CD4-positive, CD25-positive, alpha-beta regulatory T cell (primary cell): Measurements from ENCODE around the gene TBC1D22A. TPM values are rescaled to one million over a fixed set of nuclear protein-coding genes. Genes with fewer than 3 reads are reported as not detected.

Experiments used
- ATAC-seq, 2 donors: fragments of 150-1000 bp; cut with Tn5 transposase; one replicate each; pipeline ENCODE4 v1.10.0; 2021; ENCODE audit warnings: low read depth in 2 of 2, moderate number of reproducible peaks in 2 of 2, moderate library complexity in 1 of 2
- DNase-seq, 3 donors: peaks; one replicate each; pipeline versions ENCODE4 v3.0.0 to v3.0.0-alpha.2; 2012 to 2022; ENCODE audit warnings: mixed read lengths in 1 of 3
- H3K27ac ChIP-seq: one replicate; pipeline ENCODE4 v1.7.0; 2013; ENCODE audit warnings: mild to moderate bottlenecking, low read length; ENCODE audit not compliant: insufficient read depth, poor library complexity, severe bottlenecking
- H3K27me3 ChIP-seq: one replicate; pipeline ENCODE4 v1.7.0; 2013; ENCODE audit warnings: low read length; ENCODE audit not compliant: control insufficient read depth, insufficient read depth
- H3K36me3 ChIP-seq: one replicate; pipeline ENCODE4 v1.7.0; 2013; ENCODE audit warnings: mild to moderate bottlenecking, low read length, moderate library complexity; ENCODE audit not compliant: control insufficient read depth, insufficient read depth
- H3K4me1 ChIP-seq: 2 replicates; pipeline ENCODE4 v1.7.0; 2013; ENCODE audit warnings: mild to moderate bottlenecking, low read length; ENCODE audit not compliant: insufficient read depth, control insufficient read depth, poor library complexity, severe bottlenecking
- H3K4me3 ChIP-seq: one replicate; pipeline ENCODE4 v1.7.0; 2013; ENCODE audit warnings: low read depth, mild to moderate bottlenecking, low read length, moderate library complexity
- H3K9me3 ChIP-seq, 2 experiments: 1 replicate in 1 of 2; 2 replicates in 1 of 2; pipeline ENCODE4 v1.7.0; 2013; ENCODE audit warnings: low read length in 2 of 2, mild to moderate bottlenecking in 1 of 2, moderate library complexity in 1 of 2; ENCODE audit not compliant: control insufficient read depth in 2 of 2
- H3K27ac Mint-ChIP-seq, 3 donors: one replicate each; pipeline ENCODE4 v1.8.0; 2020 to 2022; ENCODE audit warnings: mild to moderate bottlenecking in 3 of 3, mixed read lengths in 3 of 3, moderate library complexity in 2 of 3
- H3K27me3 Mint-ChIP-seq: one replicate; pipeline ENCODE4 v1.8.0; 2022; ENCODE audit warnings: mild to moderate bottlenecking, mixed read lengths
- H3K36me3 Mint-ChIP-seq: one replicate; pipeline ENCODE4 v1.8.0; 2020; ENCODE audit warnings: mixed read lengths
- H3K4me1 Mint-ChIP-seq, 4 donors: one replicate each; pipeline ENCODE4 v1.8.0; 2020 to 2022; ENCODE audit warnings: mixed read lengths in 4 of 4, mild to moderate bottlenecking in 1 of 4
- H3K4me3 Mint-ChIP-seq, 4 donors: one replicate each; pipeline ENCODE4 v1.8.0; 2020 to 2022; ENCODE audit warnings: mild to moderate bottlenecking in 4 of 4, mixed read lengths in 4 of 4, moderate library complexity in 3 of 4
- H3K9me3 Mint-ChIP-seq, 7 donors: one replicate each; pipeline ENCODE4 v1.8.0; 2020 to 2022; ENCODE audit warnings: mixed read lengths in 7 of 7, mild to moderate bottlenecking in 3 of 7, moderate library complexity in 2 of 7
- polyA plus RNA-seq, 4 donors: library from polyadenylated mRNA; unstranded; fragments of 300-500 nt; fragmentation: Illumina TruSeq; gene quantifications; one replicate each; pipeline ENCODE4 v1.2.3, GENCODE V29; 2021
- total RNA-seq: library from RNA; stranded (reverse); gene quantifications from one replicate; pipeline ENCODE4 v1.2.3, GENCODE V29; 2022

Gene TBC1D22A
- total and polyA plus RNA-seq, 5 donors from 2014 or later = 19.8 to 42.5 (median 24.3) TPM

DNA sequence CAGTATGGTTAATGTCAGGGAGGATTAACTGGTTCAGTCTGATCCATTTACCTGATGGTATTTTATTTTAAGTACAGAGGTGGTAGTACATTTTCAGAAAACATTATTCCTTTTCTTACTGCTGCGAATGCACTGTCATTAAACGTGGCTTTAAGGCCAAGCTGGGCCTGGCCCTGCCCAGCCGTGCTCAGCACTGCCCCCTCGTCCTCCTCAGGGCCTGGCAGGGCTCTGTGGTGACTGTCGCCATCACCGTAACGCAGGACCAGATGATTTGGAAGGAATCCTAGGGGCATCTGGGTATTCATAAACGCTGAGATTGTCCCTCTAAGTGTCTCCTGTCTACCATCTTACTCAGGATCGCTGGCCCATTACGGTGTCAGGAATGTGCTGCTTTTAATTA lies 302.0 kb downstream of the TBC1D22A start:
- no peaks in the 10 kb centered on the region for H3K27me3 Mint-ChIP-seq
- no peak for ATAC-seq
- no peak overlapping the region for H3K27ac ChIP-seq
- H3K36me3 Mint-ChIP-seq = peaks cover 30% of the 10 kb centered on the region
- peaks cover 9% of the 10 kb centered on the region for H3K36me3 ChIP-seq
- peaks cover 5 to 38% (median 9%) of the 10 kb centered on the region in 4 donors for H3K4me1 Mint-ChIP-seq
- no peak overlapping the region for H3K4me3 ChIP-seq
- no peaks in the 10 kb centered on the region for H3K27me3 ChIP-seq
- H3K4me3 Mint-ChIP-seq = no peak overlapping the region
- no peak for DNase-seq
- no peaks in the 10 kb centered on the region for H3K9me3 Mint-ChIP-seq
- H3K27ac Mint-ChIP-seq = peak overlapping the region in 1 of 3 donors; percentile 32
- peaks cover 9% of the 10 kb centered on the region for H3K4me1 ChIP-seq
- no peaks in the 10 kb centered on the region for H3K9me3 ChIP-seq

GRCh38 chr22:47065756-47066615 lies 303.5 kb downstream of the TBC1D22A start:
- H3K36me3 ChIP-seq = peaks cover 7% of the 10 kb centered on the region
- peaks cover 9% of the 10 kb centered on the region for H3K4me1 ChIP-seq
- H3K9me3 ChIP-seq = no peaks in the 10 kb centered on the region
- no peaks in the 10 kb centered on the region for H3K27me3 Mint-ChIP-seq
- DNase-seq (no peak), ATAC-seq (no peak)
- H3K4me1 Mint-ChIP-seq = peaks cover 5 to 41% (median 8%) of the 10 kb centered on the region in 4 donors
- H3K27ac Mint-ChIP-seq = no peak overlapping the region
- H3K9me3 Mint-ChIP-seq = no peaks in the 10 kb centered on the region
- H3K27me3 ChIP-seq = no peaks in the 10 kb centered on the region
- peaks cover 29% of the 10 kb centered on the region for H3K36me3 Mint-ChIP-seq
- H3K4me3 Mint-ChIP-seq = no peak overlapping the region
- no peak overlapping the region for H3K27ac ChIP-seq
- H3K4me3 ChIP-seq = no peak overlapping the region

- no peak overlapping the region for H3K4me3 Mint-ChIP-seq
- ATAC-seq (no peak), DNase-seq (no peak)
- Histone ChIP-seq H3K4me1 (peaks cover 9% of the 10 kb centered on the region), H3K36me3 (peaks cover 4% of the 10 kb centered on the region), H3K27ac (no peak overlapping the region), H3K27me3 (no peaks in the 10 kb centered on the region), H3K9me3 (no peaks in the 10 kb centered on the region), H3K4me3 (no peak overlapping the region)
- no peak overlapping the region for H3K27ac Mint-ChIP-seq
- H3K4me1 Mint-ChIP-seq = peaks cover 5 to 41% (median 8%) of the 10 kb centered on the region in 4 donors
- no peaks in the 10 kb centered on the region for H3K9me3 Mint-ChIP-seq
- peaks cover 23% of the 10 kb centered on the region for H3K36me3 Mint-ChIP-seq
- H3K27me3 Mint-ChIP-seq = no peaks in the 10 kb centered on the region
Measured at GRCh38 chr22:47066616-47066905, 304.1 kb downstream of the TBC1D22A start.

GRCh38 chr22:47067321-47067890 lies 305.0 kb downstream of the TBC1D22A start:
- H3K27me3 Mint-ChIP-seq = no peaks in the 10 kb centered on the region
- peaks cover 20% of the 10 kb centered on the region for H3K36me3 Mint-ChIP-seq
- Histone ChIP-seq H3K4me1 (peaks cover 9% of the 10 kb centered on the region), H3K27me3 (no peaks in the 10 kb centered on the region), H3K27ac (no peak overlapping the region), H3K4me3 (no peak overlapping the region), H3K36me3 (no peaks in the 10 kb centered on the region), H3K9me3 (no peaks in the 10 kb centered on the region)
- no peak for ATAC-seq
- no peak for DNase-seq
- H3K9me3 Mint-ChIP-seq = no peaks in the 10 kb centered on the region
- H3K4me1 Mint-ChIP-seq = peaks cover 5 to 41% (median 8%) of the 10 kb centered on the region in 4 donors
- H3K4me3 Mint-ChIP-seq = no peak overlapping the region
- H3K27ac Mint-ChIP-seq = peak overlapping the region in 2 of 3 donors; percentile 14 to 71

DNA sequence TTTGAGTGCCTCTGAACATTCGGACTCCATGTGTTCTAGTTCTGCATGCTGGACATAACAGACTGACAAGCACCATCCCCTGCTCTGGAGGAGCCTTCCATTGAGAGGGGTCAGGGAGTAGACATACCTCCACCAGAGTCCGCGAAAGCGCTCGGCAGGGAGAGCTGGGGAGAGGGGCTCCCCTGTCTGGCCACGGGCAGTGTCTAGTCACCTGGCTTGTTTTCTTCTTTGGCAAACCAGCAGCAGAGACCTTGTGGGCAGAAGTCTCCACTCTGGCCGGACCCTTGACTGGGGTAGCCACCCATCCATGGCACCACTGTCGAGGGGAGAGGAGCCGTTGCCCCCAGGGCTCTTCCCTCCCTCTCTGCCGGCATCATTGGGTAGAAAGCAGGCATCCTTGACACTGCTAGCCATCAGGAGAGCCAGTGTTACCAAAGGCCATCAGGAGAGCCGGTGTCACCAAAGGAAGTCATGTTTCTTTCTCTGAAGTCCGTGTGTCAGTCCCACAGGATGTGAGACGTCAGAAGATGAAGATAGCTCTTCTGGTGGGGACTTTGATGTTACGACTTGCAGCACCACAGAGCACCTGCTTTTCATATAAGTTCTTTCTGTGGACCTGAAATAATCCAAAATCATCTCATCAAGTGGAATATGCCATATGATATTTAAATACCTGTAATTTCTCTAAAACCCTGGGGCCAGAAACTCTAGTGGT lies 305.6 kb downstream of the TBC1D22A start:
- no peaks in the 10 kb centered on the region for H3K27me3 Mint-ChIP-seq
- ATAC-seq (no peak), DNase-seq (peak in 1 of 3 donors; percentile 57)
- H3K36me3 Mint-ChIP-seq = peaks cover 18% of the 10 kb centered on the region
- Histone ChIP-seq H3K4me1 (peaks cover 9% of the 10 kb centered on the region), H3K27ac (no peak overlapping the region), H3K27me3 (no peaks in the 10 kb centered on the region), H3K9me3 (no peaks in the 10 kb centered on the region), H3K4me3 (no peak overlapping the region), H3K36me3 (no peaks in the 10 kb centered on the region)
- peak overlapping the region in 1 of 4 donors; percentile 56 for H3K4me3 Mint-ChIP-seq
- no peaks in the 10 kb centered on the region for H3K9me3 Mint-ChIP-seq
- H3K4me1 Mint-ChIP-seq = peaks cover 5 to 38% (median 8%) of the 10 kb centered on the region in 4 donors
- peak overlapping the region in 2 of 3 donors; percentile 20 to 71 for H3K27ac Mint-ChIP-seq

- H3K9me3 ChIP-seq = no peaks in the 10 kb centered on the region
- Mint-ChIP-seq H3K4me1 (peaks cover 6 to 38% (median 8%) of the 10 kb centered on the region in 4 donors), H3K9me3 (peaks cover 0 to 3% (median 0%) of the 10 kb centered on the region in 7 donors), H3K36me3 (peaks cover 23% of the 10 kb centered on the region), H3K27ac (no peak overlapping the region), H3K4me3 (no peak overlapping the region), H3K27me3 (no peaks in the 10 kb centered on the region)
- ATAC-seq (no peak), DNase-seq (no peak)
- H3K4me1 ChIP-seq = peaks cover 9% of the 10 kb centered on the region
- no peaks in the 10 kb centered on the region for H3K27me3 ChIP-seq
- H3K36me3 ChIP-seq = peaks cover 3% of the 10 kb centered on the region
- H3K27ac ChIP-seq = no peak overlapping the region
- no peak overlapping the region for H3K4me3 ChIP-seq
Measured at GRCh38 chr22:47068626-47068996, 306.2 kb downstream of the TBC1D22A start.

DNA sequence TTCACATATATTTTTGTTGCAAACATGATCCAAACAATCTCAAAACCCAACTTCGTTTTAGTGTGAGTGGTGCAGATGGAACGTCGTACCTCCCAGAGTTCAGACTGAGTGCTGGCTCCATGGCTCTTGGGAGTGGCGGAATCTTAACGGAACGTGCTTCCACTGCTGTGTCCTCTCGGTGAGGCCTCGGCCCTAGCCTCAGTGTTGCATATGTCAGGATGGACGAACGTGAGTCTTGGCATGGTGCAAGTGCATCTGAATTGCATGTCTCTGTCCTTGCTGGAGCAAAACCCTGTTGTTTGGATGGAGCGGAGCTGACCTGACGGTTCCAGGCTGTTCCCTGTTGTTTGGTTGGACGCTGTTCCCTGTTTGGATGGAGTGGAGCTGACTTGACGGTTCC lies 306.8 kb downstream of the TBC1D22A start:
- H3K4me3 Mint-ChIP-seq = no peak overlapping the region
- Histone ChIP-seq H3K4me1 (peaks cover 9% of the 10 kb centered on the region), H3K4me3 (no peak overlapping the region), H3K27me3 (no peaks in the 10 kb centered on the region), H3K27ac (no peak overlapping the region), H3K36me3 (peaks cover 5% of the 10 kb centered on the region), H3K9me3 (no peaks in the 10 kb centered on the region)
- no peak overlapping the region for H3K27ac Mint-ChIP-seq
- no peak for DNase-seq
- peaks cover 0 to 9% (median 0%) of the 10 kb centered on the region in 7 donors for H3K9me3 Mint-ChIP-seq
- no peaks in the 10 kb centered on the region for H3K27me3 Mint-ChIP-seq
- ATAC-seq = no peak
- peaks cover 6 to 35% (median 9%) of the 10 kb centered on the region in 4 donors for H3K4me1 Mint-ChIP-seq
- peaks cover 23% of the 10 kb centered on the region for H3K36me3 Mint-ChIP-seq
